ENCODE results near the gene KCNK6. TPM values are rescaled to one million over a fixed set of nuclear protein-coding genes. Genes with fewer than 3 reads are reported as not detected.
A peak's percentile ranks its signal among the peaks of the same experiment; 100 is the strongest.

Gene KCNK6
- total RNA-seq, 1 donor from 2014 or later: 22.8 TPM

DNA sequence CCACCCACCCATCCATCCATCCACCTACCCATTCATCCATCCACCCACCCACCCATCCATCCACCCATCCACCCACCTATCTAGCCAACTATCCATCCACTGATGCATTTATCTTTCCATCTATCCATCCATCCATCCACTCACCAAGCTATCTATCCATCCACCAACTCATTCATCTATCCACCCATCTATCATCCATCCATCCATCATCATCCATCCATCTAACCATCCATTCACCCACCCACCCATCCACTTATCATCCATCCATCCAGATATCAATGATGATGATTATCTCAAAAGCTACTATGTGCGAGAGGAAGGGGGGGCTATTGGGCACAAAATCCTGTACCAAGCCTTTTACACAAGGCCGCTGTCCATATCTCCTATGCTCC, 9.4 kb upstream of the KCNK6 start:
- no peak for DNase-seq (ENCODE audit: low spot score in 2 of 2)
- H3K4me3 ChIP-seq: no peak overlapping the region
- H3K36me3 ChIP-seq: peaks cover 31 to 33% of the 10 kb centered on the region in 2 donors
- H3K27ac ChIP-seq: no peak overlapping the region
- H3K27me3 ChIP-seq: no peaks in the 10 kb centered on the region
- intact Hi-C loops (cut with DNase I): no loop called here
- peaks cover 0 to 4% of the 10 kb centered on the region in 2 donors for H3K4me1 ChIP-seq
- TF ChIP-seq, protein P1, sequence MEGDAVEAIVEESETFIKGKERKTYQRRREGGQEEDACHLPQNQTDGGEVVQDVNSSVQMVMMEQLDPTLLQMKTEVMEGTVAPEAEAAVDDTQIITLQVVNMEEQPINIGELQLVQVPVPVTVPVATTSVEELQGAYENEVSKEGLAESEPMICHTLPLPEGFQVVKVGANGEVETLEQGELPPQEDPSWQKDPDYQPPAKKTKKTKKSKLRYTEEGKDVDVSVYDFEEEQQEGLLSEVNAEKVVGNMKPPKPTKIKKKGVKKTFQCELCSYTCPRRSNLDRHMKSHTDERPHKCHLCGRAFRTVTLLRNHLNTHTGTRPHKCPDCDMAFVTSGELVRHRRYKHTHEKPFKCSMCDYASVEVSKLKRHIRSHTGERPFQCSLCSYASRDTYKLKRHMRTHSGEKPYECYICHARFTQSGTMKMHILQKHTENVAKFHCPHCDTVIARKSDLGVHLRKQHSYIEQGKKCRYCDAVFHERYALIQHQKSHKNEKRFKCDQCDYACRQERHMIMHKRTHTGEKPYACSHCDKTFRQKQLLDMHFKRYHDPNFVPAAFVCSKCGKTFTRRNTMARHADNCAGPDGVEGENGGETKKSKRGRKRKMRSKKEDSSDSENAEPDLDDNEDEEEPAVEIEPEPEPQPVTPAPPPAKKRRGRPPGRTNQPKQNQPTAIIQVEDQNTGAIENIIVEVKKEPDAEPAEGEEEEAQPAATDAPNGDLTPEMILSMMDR (IDR thresholded peaks at IDR 0.05): no peak
- H3K9me3 ChIP-seq: no peaks in the 10 kb centered on the region

DNA sequence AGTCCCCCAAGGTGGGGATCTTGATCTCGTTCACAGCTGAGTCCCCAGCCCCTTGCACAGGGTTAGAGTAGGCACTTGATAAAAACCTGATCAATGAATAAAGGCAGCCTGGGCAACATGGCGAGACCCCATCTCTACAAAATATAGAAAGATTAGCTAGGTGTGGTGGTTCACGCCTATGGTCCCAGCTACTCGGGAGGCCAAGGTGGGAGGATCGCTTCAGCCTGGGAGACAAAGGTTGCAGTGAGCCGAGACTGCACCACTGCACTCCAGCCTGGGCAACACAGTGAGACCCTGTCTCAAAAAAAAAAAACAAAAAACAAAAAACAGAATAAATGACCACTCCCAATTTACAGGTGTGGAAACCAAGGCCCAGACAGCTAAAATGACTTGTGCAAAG, 8.7 kb upstream of the KCNK6 start:
- no peaks in the 10 kb centered on the region for H3K27me3 ChIP-seq
- intact Hi-C loops (cut with DNase I): no loop called here
- peaks cover 0 to 7% of the 10 kb centered on the region in 2 donors for H3K4me1 ChIP-seq
- no peak overlapping the region for H3K4me3 ChIP-seq
- no peak for DNase-seq (ENCODE audit: low spot score in 2 of 2)
- no peaks in the 10 kb centered on the region for H3K9me3 ChIP-seq
- H3K27ac ChIP-seq: no peak overlapping the region
- TF ChIP-seq, protein P1 (IDR thresholded peaks at IDR 0.05): no peak
- peaks cover 26 to 29% of the 10 kb centered on the region in 2 donors for H3K36me3 ChIP-seq

DNA sequence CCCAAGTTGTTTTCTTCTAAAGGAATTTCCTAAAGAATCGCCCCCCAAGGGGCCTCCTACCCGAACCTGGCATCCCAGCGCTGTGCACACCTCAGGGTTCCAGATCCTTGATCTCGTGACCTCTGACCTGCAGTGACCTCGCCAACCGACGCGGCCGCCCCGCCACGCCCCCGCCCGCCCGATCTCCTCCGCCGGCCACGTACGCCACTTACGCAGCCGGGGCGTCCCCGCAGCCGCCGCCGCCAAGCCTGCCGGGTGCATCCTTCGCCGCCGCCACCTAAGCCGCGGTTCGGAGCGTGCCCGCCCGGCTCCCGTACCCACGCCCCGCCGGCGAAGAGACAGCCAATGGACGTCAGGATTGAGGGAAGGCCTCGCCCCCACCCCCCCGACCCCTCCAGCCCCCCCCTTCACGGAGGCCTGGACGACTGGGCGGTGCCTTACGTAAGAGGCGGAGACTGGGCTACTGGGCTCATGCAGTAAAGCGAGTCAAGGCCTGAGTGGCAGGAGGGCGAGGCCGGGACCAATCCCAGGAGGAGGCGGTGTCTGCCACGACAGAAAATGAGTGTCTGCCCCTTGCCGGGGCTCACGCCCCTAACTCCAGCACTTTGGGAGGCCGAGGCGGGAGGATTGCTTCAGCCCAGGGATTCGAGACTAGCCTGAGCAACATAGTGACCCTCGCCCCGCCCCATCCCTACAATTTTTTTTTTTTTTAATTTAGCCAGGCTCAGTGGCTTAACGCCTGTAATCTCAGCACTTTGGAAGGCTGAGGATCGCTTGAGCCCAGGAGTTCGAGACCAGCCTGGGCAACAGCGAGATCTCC, 3.8 kb upstream of the KCNK6 start, which contains the start of gene YIF1B:
Gene YIF1B, minus strand, starts transcription at position 291 of the 820 bp plus-strand sequence. Its CDS starts 30 bp downstream, at position 261.
- intact Hi-C loops (cut with DNase I): loop anchor here (1.0 to 2.0 kb wide), 3 partner anchors 19 to 51 kb away; partner anchors contain the start of genes CATSPERG and SPINT2
- Histone ChIP-seq H3K4me1 (peaks cover 7 to 25% of the 10 kb centered on the region in 2 donors), H3K4me3 (peak within 1 kb of the TSS; percentile 68 to 70), H3K27me3 (no peaks in the 10 kb centered on the region), H3K27ac (peak within 1 kb of the TSS; percentile 79 to 85), H3K36me3 (no peaks in the 10 kb centered on the region), H3K9me3 (no peaks in the 10 kb centered on the region)
- TF ChIP-seq, protein P1 (IDR thresholded peaks at IDR 0.05): no peak
- DNase-seq (ENCODE audit: low spot score in 2 of 2): peak; percentile 97 to 99

DNA sequence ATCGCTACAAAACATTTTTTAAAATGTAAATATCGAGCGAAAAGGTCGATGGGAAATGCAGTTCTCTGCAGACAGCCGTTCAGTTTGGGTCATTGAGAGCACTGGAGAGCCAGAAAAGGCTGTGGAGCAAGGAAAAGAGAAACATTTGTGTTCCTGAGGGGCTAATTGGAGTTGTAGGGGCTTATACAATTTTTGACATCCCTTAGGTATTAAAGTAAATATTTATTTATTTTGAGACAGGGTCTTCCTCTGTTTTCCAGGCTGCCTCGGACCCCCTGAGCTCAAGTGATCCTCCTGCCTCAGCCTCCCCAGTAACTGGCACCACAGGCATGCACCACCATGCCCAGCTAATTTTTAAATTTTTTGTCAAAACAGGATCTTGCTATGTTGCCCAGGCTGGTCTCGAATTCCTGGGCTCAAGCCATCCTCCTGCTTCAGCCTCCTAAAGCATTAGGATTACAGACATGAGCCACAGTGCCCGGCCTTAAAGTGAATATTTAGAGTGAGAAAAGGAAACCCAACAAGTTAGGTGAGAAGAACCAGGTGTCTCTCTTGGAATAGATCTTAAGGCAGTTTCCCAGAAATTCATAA, 3.1 kb upstream of the KCNK6 start:
- Histone ChIP-seq H3K27me3 (no peaks in the 10 kb centered on the region), H3K4me1 (peaks cover 7 to 25% of the 10 kb centered on the region in 2 donors), H3K36me3 (no peaks in the 10 kb centered on the region), H3K9me3 (no peaks in the 10 kb centered on the region), H3K27ac (peak overlapping the region; percentile 77 to 85), H3K4me3 (peak overlapping the region; percentile 21 to 70)
- TF ChIP-seq, protein P1 (IDR thresholded peaks at IDR 0.05): no peak
- DNase-seq (ENCODE audit: low spot score in 2 of 2): no peak
- intact Hi-C loops (cut with DNase I): loop anchor here (1.0 to 2.0 kb wide), 2 partner anchors 38 to 52 kb away; partner anchors contain the start of gene SPINT2

DNA sequence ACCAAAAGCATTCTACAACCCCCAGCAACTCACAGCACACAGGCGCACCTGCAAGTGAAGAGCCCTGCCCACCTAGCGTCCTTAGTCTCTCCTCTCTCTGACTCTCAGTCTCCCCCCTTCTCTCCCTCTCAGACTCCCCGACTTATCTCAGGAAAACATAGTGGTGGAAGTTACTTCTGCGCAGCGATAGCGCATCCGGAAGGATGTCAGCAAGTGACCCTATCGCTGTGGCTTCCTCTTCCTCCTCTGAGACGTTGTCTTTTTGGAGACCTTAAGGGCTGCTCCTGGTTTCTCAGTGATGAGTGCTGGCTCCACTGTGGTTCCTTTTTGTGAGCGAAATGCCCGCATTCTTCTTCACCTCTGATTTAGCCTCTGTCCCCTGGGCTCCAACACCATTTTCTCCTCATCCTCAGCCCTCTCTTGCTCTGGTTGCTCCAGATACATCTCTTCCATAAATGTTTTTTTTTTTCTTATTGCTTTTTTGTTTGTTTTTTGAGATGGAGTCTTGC, 2.5 kb upstream of the KCNK6 start:
- TF ChIP-seq, protein P1 (IDR thresholded peaks at IDR 0.05): no peak
- intact Hi-C loops (cut with DNase I): loop anchor here (2.0 kb wide), 1 partner anchor 52 kb away; the partner anchor contains the start of gene SPINT2
- H3K27ac ChIP-seq: peak overlapping the region; percentile 7 to 85
- no peaks in the 10 kb centered on the region for H3K27me3 ChIP-seq
- no peaks in the 10 kb centered on the region for H3K36me3 ChIP-seq
- peaks cover 7 to 28% of the 10 kb centered on the region in 2 donors for H3K4me1 ChIP-seq
- H3K9me3 ChIP-seq: no peaks in the 10 kb centered on the region
- no peak overlapping the region for H3K4me3 ChIP-seq
- no peak for DNase-seq (ENCODE audit: low spot score in 2 of 2)

All from ascending aorta (tissue), 2 donors.